ENCODE measurements around the gene ATG5. TPM values are rescaled to one million over a fixed set of nuclear protein-coding genes. Genes with fewer than 3 reads are reported as not detected.
"Not testable (repeated sequence)": the region's sequence is repeated elsewhere in the genome, so short reads cannot be mapped to it uniquely, and the experiment has no call there.

Gene ATG5
- polyA plus RNA-seq, 3 donors, result 9.8 to 18.6 (median 11.8) TPM

GRCh38 chr6:106244521-106244920 lies 81.0 kb downstream of the ATG5 start:
- H3K27ac ChIP-seq (ENCODE audit: low read depth, low read length), result no peak overlapping the region
- WGBS, 3 donors, result 87 to 95% (median 92%) methylated on average over 1 of the region's 1 CpG

- no peak overlapping the region for H3K27ac ChIP-seq (ENCODE audit: low read depth, low read length)
- 92 to 99% (median 93%) methylated on average over 4 of the region's 4 CpGs for WGBS, 3 donors
Measured at GRCh38 chr6:106243261-106243660, 82.3 kb downstream of the ATG5 start.

DNA sequence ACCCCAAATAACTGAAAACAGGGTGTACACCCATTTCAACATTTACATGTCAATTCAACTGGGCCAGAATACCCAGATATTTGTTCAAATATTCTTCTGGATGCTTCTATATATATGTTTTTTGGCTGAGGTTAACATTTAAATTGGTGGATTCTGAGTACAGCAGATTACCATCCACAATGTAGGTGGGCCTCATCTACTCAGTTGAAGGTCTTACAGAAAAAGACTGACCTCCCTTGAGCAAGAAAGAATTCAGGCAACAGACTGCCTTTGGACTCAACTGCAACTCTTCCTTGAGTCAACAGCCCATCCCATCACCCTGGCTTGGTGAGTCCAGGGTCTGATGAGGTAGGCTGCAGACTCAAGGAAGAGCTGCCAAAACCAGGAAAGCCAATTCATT lies 84.1 kb downstream of the ATG5 start:
- no peak overlapping the region for H3K27ac ChIP-seq (ENCODE audit: low read depth, low read length)

GRCh38 chr6:106237286-106237685 lies 88.3 kb downstream of the ATG5 start:
- 98 to 100% (median 99%) methylated on average over 1 of the region's 1 CpG for WGBS, 3 donors
- no peak overlapping the region for H3K27ac ChIP-seq (ENCODE audit: low read depth, low read length)

DNA sequence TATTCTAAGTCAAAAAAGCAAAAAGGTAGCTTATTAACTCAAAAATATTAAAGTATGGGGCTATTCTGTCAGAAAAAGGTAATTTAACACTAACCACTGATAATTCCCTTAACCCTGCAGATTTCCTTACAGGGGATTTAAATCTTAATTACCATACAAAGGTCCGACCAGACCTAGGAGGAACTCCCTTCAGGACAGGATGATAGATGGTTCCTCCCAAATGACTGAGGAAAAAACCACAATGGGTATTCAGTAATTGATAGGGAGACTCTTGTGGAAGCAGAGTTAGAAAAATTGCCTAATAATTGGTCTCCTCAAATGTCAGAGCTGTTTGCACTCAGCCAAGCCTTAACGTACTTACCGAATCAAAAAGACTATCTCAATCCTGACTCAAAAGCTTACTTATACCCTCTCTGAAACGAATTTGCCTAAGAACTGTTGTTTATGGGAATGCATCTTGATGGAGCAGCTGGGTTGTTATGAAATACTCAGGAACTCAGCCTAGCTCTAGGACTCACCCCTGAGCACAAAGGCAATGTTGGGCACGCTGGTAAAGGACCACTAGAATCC lies 95.6 kb downstream of the ATG5 start:
- 69 to 78% (median 77%) methylated on average over 5 of the region's 5 CpGs for WGBS, 3 donors

DNA sequence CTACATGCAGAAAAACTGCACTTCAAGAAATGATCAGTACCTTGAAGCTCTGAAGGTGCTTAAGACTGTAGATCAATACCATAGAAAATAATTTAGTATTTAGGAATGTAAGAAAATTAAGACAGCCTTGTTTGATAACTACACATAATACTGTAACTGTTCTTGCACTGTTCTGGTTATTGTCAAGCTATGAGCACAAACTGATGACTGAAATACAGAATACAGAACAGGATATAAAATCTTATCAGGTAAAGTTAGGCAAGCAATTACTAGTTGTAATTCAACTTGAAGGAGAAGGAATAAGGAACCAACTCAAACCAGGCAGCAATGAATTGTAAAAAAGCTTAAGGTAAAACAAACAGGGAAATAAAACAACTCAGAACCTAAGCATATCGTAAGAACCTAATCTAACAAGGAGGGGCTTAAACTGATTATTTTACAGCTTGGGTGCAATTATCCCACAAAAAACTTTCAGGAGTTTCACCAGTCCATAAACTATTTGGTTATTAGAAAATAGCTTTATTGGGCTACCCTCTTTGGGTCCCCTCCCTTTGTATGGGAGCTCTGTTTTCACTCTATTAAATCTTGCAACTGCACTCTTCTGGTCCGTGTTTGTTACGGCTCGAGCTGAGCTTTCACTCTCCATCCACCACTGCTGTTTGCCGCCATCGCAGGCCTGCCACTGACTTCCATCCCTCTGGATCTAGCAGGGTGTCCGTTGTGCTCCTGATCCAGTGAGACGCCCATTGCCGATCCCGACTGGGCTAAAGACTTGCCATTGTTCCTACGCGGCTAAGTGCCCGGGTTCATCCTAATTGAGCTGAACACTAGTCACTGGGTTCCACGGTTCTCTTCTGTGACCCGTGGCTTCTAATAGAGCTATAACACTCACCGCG lies 97.7 kb downstream of the ATG5 start:
- WGBS, 3 donors, result 96 to 99% (median 98%) methylated on average over 17 of the region's 17 CpGs
- H3K27ac ChIP-seq (ENCODE audit: low read depth, low read length), result no peak overlapping the region

More for the DNA sequence above, 95.6 kb downstream of the ATG5 start:
- H3K27ac ChIP-seq (ENCODE audit: low read depth, low read length), result not testable (repeated sequence)

- no peak overlapping the region for H3K27ac ChIP-seq (ENCODE audit: low read depth, low read length)
- 63 to 97% (median 70%) methylated on average over 2 of the region's 2 CpGs for WGBS, 3 donors
Measured at GRCh38 chr6:106226676-106227075, 98.9 kb downstream of the ATG5 start.

- no peak overlapping the region for H3K27ac ChIP-seq (ENCODE audit: low read depth, low read length)
Measured at GRCh38 chr6:106225581-106225980, 100.0 kb downstream of the ATG5 start.

DNA sequence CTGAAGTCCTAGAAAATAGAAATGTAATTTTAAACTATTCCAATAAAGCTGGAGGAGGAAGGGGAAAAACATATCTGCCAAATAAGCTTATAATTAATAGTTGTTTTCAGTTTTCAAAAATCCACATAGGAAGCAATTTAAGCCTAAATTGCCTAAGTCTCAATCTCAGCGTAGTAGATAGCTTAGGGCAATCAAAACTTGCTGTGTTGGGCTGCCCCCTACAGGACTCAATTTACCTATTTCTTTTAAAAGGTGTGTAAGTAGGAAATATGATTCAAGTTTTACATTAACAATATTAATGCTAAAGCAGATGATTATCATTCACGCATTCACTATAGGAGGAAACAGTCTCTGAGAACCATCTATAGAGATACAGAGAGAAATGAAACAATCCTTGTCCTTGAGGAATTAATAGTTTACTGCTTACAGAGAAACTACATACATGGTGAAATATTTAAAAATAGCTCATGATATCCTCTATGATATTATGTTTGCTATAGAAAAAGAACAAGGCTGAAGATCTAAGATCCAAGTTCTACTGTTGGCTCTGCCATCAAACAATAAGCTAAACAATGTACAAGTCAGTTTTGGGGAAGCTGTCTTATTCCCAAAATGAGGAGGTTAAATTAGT lies 102.1 kb downstream of the ATG5 start:
- no peak overlapping the region for H3K27ac ChIP-seq (ENCODE audit: low read depth, low read length)
- 25 to 45% (median 39%) methylated on average over 2 of the region's 2 CpGs for WGBS, 3 donors

GRCh38 chr6:106220485-106220884 lies 105.1 kb downstream of the ATG5 start:
- no peak overlapping the region for H3K27ac ChIP-seq (ENCODE audit: low read depth, low read length)

DNA sequence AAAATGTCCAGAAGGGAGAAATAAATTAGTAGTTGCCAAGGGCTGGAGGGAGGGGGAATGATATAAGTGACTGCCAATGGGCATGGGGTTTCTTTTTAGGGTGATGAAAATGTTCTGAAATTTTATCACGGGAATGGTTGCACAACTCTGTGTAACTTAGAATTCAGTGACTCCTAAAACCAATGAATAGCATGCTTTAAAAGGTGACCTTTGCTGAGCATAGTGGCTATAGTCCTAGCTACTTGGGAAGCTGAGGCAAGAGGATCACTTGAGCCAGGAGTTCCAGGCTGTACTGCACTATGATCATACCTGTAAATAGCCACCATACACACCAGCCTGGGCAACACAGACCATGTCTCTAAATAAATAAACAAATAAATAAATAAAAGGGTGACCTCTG lies 109.0 kb downstream of the ATG5 start:
- WGBS, 3 donors, result 46 to 74% (median 52%) methylated on average over 1 of the region's 1 CpG
- H3K27ac ChIP-seq (ENCODE audit: low read depth, low read length), result no peak overlapping the region

- 81 to 94% (median 86%) methylated on average over 3 of the region's 3 CpGs for WGBS, 3 donors
- no peak overlapping the region for H3K27ac ChIP-seq (ENCODE audit: low read depth, low read length)
Measured at GRCh38 chr6:106215608-106216007, 110.0 kb downstream of the ATG5 start.

- WGBS, 3 donors, result 50 to 88% (median 70%) methylated on average over 4 of the region's 4 CpGs
- H3K27ac ChIP-seq (ENCODE audit: low read depth, low read length), result no peak overlapping the region
Measured at GRCh38 chr6:106214531-106214930, 111.0 kb downstream of the ATG5 start.

GRCh38 chr6:106213660-106214289 lies 111.8 kb downstream of the ATG5 start:
- WGBS, 3 donors, result 94 to 95% (median 95%) methylated on average over 2 of the region's 2 CpGs
- H3K27ac ChIP-seq (ENCODE audit: low read depth, low read length), result no peak overlapping the region

DNA sequence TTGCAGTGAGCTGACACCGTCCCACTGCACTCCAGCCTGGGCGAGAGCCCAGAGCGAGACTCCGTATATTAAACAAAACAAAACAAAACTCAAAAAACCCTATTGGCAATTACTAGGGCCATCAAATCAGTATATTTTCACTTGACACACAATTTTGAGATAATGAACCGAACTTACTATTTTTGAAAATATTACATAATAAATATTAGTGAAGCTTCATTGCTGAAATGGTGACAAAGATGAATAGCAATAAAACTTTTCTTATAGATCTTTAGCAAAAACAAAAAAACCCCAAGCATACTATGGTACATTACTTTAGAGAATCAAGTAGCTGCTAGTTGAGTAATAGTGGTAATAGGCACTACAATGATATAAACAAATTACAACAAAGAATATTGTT lies 113.0 kb downstream of the ATG5 start:
- no peak overlapping the region for H3K27ac ChIP-seq (ENCODE audit: low read depth, low read length)
- 97 to 98% (median 98%) methylated on average over 5 of the region's 5 CpGs for WGBS, 3 donors

GRCh38 chr6:106206905-106207304 lies 118.7 kb downstream of the ATG5 start:
- WGBS, 3 donors, result 70 to 92% (median 85%) methylated on average over 1 of the region's 1 CpG
- H3K27ac ChIP-seq (ENCODE audit: low read depth, low read length), result no peak overlapping the region

DNA sequence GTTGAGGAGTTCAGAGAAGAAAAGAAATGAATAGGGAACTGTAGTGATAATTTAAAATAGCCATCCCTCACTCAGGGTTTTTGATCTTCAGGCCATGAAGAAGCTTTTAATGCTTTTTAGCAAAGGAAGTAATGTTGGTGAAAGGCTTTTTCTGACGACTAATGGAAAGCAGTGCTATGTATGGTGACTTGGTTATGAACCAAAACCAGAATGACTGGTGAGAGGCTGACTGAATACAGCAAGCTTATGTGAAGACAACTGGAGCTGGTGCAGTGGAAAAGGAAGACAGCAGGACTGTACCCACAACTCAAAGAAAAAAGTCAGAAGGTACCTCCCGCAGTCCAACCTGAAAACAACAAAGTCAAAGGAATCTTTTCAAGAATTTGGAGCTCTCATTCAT lies 120.6 kb downstream of the ATG5 start:
- 81% methylated on average over 2 of the region's 2 CpGs for whole genome bisulfite sequencing, 3 donors
- H3K27ac ChIP-seq (ENCODE audit: low read depth, low read length), result no peak overlapping the region

GRCh38 chr6:106199998-106200397 lies 125.6 kb downstream of the ATG5 start:
- 95 to 98% (median 97%) methylated on average over 1 of the region's 1 CpG for WGBS, 3 donors
- no peak overlapping the region for H3K27ac ChIP-seq (ENCODE audit: low read depth, low read length)

DNA sequence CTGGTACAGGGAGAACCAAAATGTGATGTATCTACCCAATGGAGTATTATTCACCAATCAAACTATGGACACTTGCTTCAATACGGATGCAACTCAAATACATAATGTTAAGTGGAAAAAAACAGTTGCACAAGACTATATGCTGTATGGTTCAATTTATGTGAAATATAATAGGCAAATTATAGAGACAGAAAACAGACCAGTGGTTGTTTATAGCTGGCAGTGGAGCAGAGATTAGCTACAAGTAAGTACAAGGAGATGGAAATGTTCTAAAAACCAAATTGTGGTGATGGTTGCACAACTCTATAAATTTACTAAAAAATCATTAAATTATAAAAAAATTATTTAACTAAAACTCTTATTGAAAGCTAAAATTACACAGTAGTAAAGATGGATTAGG lies 126.2 kb downstream of the ATG5 start:
- WGBS, 3 donors, result 86 to 93% (median 89%) methylated on average over 1 of the region's 1 CpG
- no peak overlapping the region for H3K27ac ChIP-seq (ENCODE audit: low read depth, low read length)
